Pons (tissue), 1 donor: ENCODE results near the gene MORN5.

Source experiments
- DNase-seq: peaks from one replicate; pipeline ENCODE4 v3.0.0-alpha.2; 2016; ENCODE audit warnings: low spot score

The MORN5 gene

DNA sequence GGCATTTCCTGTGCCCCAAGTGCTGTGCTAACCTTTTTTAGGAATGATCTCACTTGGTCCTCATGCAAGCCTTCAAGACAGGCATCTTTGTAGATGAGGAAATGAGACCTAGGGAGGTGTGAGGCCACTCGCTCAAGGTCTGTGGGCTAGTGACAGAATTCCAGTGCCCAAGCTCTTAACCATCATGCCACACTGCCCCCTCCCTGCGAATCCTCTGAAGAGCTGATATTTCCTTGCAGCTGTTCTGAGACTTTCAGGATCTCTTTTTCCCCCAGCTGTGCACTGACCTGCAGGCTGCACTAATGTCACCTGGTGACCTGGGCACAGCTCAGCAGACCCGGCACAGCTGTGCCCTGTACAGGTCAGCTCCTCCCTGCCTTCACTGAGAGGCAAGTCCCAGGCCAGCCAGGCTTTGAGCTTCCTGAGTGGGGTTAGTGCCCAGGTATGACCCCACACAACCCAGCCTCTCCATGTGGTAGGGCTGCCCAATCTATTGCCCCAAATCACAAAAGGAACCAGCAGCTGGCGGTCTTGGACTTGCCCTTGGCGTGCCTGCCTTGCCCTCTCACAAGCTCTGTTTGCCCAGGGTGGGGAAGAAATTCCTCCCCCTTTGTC, 32.7 kb downstream of the MORN5 start:
- DNase-seq = no peak

DNA sequence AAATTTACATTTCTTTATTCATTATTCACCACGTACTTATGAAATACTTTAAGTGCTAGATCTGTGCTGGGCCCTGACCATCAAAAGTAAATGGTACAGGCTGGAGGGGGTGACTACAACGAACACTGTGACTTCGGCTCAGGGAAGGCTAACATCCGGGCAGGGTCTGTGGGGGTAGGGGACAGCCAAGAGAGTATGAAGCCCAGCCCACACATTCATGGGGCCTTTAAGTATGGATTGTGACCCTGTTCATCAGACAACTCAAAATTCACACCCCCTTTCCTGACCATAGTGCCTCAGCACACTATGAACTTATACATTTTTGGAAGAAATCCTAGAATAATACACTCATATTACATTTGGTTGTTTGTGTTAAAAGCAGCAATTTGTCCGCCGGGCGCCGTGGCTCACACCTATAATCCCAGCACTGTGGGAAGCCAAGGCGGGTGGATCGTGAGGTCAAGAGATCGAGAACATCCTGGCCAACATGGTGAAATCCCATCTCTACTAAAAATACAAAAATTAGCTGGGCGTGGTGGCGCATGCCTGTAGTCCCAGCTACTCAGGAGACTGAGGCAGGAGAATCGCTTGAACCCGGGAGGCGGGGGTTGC, 33.3 kb downstream of the MORN5 start:
- no peak for DNase-seq

DNA sequence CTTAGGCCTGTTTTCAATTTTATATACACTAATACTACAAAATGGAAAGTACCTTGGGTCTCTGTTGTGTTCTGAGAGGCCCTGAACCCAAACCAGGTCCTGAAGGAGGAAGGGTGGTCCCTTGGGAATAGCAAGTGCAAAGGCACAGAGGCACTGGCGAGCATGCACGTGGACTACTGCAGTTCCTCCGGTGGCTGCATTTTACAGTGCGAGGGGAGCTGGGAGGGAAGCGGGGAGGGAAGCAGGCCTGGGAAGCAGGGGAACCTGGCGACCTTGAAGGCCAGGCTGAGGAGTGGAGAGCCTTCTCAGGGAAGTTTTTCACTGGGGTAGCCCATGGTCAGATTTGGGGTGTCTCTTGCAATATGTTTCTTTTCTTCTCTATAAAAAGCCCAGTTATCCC, 33.9 kb downstream of the MORN5 start:
- DNase-seq = no peak

DNA sequence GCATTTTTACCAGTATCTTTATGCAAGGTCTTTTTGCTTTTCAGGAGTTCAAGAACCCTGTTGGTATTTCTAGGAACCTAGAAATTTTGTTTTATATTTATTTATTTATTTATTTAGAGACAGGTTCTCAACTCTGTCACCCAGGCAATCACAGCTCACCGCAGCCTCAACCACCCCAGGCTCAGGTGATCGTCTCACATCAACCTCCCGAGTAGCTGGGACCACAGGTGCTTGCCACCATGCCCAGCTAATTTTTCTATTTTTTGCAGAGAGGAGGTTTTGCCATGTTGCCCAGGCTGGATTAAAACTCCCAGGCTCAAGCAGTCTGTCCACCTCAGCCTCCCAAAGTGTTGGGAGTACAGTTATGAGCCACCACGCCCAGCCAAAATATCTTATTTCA, 36.2 kb downstream of the MORN5 start:
- DNase-seq = no peak

DNA sequence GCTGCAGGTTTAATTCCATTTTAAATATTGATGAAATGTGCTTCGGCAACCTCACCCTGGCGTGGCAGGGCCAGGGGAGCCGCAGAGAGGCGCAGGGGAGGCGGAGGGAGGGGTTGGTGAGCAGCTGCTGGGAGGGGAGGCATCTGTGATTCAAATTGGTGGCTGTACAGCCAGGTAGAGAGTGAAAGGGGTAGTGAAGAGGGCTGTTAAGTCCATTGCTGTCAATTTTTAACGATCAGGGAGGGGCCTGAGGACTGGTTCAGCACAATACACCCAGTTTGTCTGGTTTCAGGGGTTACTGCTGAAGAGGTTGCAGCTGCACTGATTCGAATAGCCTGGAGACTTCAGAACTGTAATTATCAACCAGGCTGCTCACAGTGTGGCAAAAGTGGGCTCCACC, 37.7 kb downstream of the MORN5 start:
- DNase-seq = no peak

DNA sequence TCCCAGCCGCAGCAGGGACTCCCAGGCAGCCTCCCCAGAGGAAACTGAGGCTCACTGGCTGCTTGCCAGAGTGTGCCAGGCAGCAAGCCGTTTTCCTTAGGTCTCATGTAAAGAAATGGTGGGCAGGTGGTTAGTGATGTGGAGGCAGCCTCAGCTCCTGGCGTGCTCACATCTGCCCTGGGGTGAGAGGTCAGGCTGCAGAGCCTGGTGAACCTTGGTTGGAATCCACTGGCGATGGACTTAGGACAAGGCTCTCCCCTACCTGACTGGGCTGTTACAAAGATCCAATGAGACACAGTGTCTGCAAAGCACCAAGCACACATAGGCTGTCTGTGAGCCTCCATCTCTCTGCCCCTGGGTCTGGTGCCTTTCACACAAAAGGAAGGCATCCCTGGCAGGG, 38.2 kb downstream of the MORN5 start:
- no peak for DNase-seq

DNA sequence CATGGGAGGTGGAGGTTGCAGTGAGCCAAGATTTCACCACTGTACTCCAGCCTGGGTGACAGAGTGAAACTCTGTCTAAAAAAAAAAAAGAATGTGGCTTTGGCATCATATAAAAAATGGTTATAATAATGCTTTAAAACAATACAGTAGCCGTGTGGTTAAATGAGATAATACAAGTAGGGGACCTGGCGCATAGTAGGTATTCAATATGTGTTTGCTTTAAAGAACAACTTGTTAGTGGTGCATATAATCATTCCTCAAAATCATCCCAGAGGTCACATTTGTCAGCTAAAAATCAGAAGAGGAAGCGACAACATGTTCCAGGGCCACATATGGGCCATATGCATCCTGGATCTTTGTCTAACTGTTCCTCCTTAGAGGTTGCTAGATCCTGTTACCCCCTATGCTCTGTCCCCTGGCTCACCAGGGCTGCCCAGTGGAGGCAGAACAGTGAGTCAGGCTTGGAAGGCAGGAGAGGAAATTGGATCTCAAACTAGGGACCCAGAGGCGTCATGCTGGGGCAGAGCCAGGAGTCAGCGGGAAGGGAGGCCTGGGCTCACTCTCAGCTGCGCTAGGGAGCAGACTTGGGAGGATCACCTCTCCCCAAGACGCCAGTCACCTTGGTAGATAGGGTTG, 41.4 kb downstream of the MORN5 start:
- DNase-seq = no peak

DNA sequence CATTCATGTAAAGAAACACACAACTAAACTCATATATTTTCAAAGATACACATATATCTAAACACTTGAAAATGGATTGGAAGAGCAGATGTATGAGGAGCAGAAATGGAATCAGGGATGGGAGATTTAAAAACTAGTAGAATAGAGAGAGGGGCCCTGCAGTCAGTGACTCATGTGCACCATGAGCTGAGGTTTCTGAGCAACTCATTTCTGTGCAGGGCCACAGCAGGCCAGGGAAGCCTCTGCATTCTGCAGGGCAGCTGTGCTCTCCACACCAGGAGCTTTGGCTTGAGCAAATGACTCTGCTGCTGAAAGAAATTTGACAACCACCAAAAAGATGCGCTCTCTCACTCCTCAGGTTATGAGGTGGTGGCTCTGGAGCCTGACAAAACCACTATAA, 41.9 kb downstream of the MORN5 start:
- DNase-seq = no peak

DNA sequence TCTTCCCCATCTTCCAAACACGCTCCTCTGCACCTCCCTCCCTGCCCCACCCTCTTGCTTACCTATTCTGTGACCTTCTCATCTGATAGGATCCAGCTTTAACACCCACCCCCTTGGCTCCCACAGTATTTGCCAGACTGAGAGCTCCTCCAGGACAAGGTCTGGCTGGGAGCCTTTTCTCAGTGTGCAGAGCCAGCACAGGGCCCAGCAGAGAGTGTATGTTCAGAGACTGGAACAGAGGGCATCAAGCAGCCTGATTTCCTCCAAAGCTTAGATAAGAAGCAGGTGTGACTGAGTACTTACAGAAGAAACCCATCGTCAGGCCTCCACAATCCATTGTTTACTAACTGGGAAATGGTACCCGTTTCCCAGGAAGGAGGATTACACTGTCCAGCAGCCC, 42.4 kb downstream of the MORN5 start:
- DNase-seq = no peak

DNA sequence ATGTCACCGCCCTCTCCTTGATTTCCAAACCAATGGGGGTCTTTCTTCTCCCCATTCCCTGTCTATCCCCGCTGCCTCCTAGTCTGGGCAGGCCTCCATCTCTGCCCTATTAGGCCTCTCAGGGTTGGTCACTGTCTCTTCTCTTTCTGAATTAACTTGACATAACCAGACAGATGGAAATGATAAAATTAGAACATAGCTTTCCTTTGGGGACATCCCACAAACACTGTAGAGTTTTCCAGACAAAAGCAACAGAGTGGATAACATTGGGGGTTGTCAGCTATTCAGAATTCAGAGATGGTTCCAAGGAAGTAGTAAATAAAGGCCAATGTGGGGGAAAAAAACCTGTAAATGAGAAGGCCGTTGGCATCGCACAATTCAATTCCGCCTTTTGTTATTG, 44.3 kb downstream of the MORN5 start:
- DNase-seq = no peak

DNA sequence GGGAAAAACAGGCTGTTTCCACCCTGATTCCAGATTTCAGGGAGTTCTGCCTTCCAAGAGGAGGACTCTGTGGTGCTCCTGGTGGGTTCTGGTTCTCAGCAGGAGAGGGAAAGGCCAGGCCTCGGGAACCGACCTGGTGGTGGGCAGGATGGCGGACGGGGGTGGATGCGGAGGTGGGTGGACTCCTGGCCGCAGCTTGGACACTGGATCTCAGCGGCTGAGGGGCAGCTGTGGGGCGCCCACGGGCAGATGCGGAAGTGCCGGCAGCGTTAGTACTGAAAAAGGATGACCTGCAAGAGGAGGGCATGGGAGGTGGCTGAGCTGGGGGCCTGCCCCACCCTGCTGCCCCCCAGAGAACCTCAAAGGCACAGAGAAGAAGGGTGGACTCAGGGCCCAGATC, 44.8 kb downstream of the MORN5 start:
- no peak for DNase-seq

DNA sequence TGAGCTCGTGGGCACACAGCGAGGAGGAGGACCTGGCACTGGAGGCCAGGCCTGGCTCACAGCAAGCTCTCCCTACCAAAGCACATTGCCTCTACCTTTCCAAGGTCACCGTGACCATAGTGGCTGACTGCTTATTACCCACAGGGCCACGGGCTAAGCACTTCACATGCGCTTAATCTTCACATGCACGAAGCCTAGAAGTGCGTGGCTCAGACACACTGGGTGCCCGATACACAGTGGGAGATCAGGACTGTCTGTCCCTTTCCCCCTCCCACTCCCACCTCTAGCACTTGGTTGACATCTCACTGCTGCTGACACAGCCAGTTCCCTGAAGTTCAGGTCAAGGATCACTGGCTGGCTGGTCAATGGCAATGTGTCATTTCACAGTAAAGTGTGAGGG, 45.5 kb downstream of the MORN5 start:
- DNase-seq = no peak

DNA sequence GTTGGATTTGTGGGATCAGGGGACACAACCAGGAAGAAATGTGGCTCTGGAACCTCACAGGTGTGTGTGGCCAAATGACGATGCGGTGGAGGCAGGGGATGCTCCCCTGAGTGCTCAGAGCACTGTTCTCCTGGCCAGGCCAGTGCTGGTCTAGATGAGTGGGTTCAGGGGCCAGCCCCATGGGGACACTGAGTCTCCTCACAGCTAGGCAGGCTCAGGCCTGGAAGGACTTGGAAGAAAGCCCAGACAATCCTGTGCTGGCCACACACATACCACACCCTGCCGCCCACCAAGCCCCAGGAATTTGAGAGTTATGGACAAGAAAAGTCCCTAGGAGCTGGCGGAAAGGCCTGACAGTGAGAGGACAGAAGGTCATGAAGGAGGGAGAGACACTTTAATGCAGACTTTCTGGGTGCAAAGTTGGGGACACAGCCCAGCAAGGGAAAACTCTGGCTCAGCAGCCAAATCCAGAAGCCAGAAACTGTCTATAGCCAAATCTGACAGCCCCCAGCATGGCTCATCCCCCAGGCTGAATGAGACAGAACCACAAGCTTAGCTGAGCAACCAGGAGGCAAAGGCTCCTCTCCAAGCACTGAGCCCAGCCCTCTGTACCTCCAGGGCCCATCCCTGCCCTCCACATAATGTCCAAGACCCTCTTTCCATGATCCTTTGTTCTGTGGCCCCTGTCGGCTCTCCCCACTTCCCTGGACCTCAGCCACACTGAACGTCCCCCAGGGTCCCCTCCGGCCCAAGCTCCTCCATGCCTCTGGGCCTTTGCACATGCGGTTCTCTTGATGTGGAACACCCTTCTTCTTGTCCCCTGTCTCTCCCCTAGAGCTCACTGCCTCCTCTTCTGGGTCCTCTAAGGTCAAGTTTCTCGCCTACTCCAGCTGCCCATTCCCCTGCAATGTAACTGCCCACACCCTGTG, 46.7 kb downstream of the MORN5 start:
- no peak for DNase-seq

DNA sequence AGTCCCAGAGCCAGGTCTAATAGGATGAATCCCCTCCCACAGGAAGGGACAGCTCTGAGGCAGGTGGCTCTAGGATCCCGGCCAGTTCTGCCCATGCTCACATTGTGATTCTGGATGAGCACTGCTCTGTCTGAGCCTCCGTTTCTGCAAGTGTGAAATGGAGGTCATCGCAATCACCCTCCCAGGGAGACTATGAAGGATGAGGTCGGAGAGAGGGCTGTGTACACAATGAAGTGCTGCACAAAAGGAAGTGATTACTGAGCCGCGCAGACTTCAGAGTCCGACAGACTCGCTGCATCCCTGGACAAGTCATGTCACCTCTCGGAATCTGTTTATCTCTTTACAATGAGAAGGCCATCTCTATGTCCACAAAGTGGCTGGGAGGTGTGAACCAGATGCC, 47.4 kb downstream of the MORN5 start:
- no peak for DNase-seq

DNA sequence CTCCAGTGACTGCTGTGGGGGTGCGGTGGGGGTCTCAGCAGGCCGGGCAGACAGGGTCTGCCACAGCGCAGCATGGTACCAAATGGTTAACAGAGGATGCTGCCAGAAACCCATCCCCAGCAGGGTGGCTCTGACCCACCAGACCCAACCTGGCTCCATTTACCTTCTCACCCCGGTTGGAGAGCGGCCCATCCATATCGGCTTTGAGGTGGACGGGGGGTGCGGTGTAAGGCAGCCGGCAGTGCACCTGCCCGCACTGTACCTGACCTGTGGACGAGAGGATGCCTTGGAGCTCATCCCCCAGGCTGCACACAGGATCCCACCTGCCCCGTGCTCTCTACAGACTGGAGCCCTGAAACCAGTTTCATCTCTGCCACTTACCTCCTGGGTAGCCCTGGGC, 49.7 kb downstream of the MORN5 start:
- DNase-seq = no peak

DNA sequence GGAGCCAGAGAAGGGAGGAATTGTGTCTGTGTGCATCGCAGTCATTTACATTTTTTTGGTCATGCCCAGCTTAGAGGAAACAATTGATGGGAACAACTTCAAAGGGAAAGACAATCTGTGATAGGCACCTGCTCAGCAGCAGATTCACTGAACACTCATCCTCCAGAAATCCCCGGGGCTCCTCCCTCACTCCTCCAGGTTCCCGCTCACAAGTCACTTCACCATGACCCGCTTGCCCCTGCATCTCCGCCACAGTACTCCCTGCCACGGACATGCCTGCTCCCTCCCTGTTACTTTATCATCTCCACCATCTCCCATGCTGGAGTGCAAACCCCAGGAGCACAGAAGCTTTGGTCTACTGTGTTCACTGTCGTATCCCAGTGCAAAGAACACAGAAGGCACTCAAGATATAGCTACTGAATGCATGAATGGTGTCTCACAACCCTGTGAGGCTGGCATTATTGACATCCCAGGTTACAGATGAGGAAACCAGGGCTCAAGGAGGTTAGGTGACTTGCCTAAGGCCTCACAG, 52.8 kb downstream of the MORN5 start:
- DNase-seq = no peak

DNA sequence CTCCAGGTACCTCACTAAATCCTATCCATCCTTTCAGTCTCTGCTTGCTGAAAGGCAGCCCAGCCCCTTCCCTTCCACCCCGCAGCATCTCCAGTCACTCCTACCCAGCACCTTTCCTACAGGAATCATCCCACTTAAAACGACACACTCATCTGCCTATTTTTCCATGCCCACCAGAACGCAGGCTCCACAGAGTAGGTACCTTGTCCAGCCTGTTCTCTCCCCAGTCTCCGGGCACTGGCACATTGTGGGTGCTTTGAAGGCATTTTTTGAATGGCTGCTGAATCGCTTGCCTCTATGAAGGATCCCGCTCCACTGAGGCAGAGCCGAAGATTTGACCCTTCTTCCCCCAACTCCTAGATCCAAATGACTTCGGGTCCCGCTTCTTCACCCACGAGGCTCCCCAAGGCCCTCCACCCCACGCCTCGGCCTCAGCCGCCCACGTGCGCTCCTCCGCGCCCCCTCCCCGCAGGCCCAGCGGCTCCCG, 53.4 kb downstream of the MORN5 start:
- DNase-seq = no peak

DNA sequence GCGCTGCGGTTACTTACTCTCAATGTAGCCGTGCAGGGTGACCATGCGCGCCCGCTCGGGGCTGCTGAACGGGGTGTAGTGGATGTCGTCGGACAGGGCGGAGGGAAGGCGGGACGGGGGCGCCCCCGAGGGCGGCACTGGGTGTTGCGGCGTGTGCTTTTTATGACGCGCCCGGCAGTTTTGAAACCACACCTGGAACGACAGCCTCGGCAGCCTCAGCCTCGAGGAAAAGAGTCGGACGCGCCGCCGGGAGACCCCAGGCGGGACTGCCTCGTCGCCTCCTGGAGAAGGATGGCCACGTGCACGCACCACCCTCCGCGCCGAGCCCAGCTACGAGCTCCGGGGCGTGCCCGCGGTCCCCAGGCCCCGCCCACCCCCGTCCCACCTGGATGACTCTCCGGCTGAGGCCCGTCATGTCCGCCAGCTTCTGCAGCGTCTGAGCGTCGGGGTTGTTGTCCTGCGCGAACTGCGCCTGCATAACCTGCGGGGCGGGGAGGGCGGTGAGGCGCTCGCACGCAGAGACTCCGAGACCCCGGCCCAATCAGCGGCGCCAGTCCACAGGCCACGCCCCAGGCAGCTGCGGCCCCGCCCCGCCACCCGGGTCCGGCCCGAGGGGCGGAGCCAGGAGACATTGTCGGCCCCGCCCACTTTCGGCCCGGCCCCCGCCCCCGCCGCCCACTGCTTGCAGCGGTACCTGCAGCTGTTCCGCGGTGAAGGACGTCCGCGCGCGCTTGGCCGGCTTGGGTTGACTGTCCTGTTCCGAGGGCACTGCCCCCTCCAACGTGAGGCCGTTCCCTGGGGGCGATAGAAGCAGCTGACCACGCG, 54.1 kb downstream of the MORN5 start:
- DNase-seq = no peak

DNA sequence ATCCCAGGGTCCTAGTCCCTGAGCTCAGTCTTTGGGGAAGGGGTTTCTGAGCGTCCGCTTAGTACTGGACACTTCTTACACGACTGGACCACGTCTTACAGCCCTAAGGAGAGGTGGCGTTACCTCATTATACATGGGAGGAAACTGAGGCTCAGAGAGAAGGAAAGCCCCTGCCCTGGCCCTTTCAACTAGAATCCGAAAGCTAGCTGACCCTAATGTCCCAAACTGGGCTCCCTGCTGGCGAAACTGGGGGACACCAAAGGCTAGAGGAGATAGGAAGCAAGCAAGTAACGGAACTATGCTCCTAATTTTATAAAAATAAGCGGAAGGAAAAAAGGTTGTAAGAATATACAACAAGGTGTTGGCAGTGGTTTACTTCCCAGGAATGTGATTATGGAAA, 54.8 kb downstream of the MORN5 start:
- no peak for DNase-seq

DNA sequence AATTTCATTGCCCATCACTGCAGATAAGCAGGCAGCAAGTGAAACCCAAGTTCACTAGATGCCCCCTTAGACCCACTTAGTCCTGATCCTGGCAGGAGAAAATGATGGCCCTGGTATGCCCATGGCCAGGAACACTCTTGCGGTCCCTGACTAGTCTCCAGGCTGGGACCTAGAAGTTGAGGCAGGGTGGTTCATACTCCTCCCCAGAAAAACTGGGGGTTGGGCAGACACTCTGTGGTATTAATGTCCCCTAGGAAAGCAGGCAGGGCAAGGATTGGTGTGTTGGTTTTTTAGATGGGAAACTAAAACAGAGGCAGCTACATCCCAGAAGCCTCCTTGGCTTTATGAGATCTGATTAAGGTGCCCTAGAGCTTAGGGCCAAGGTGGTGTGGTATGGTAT, 56.0 kb downstream of the MORN5 start:
- no peak for DNase-seq

DNA sequence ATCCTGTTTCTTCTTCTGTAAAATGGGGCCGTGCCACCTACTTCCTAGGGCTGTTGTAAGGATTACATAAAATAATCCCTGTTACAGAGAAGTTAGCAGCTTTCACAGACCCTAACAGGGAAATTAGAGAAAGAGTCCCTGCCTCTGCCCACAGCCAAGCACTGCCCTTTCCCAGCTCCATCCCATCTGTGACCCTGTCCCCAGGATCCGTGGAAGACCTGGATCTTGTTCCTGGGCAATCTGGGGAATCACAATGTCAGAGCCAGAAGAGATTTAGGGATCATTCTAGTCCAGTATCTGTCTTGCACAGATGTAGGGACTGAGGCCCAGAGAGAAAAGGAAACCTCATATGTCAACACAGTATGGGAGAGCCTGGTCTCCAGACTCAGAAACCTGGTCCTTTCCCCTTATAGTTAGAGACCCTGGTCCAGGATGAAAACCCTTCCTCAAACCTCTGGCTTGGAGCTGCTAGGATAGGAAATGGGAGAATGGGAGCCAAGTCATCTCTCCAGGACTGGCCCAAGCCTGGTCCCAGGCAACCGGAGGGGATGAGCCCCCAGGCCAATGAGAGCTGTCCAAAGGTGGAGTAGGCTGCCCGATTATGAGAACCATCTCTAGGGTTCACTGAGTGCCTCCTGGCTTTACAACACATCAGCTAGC, 56.6 kb downstream of the MORN5 start:
- no peak for DNase-seq
